Activated gamma-delta T cell treated with Interleukin-2 at 50 U/mL for 16 hours (primary cell): ENCODE data around the gene MSI1.

ENCODE experiments used
- DNase-seq: peaks from one replicate; pipeline ENCODE4 v3.0.0-alpha.2; 2020

MSI1 gene

GRCh38 chr12:120376934-120377572 is 8.1 kb upstream of the MSI1 start:
- DNase-seq = no peak

- DNase-seq = no peak
Observed at GRCh38 chr12:120376416-120376815, 7.5 kb upstream of the MSI1 start.

- no peak for DNase-seq
Observed at GRCh38 chr12:120376009-120376408, 7.0 kb upstream of the MSI1 start.

GRCh38 chr12:120373683-120374082 is 4.7 kb upstream of the MSI1 start:
- DNase-seq = no peak

GRCh38 chr12:120370343-120371243 is 1.6 kb upstream of the MSI1 start:
- DNase-seq = no peak

- no peak for DNase-seq
Observed at GRCh38 chr12:120369603-120370342, 809 bp upstream of the MSI1 start.

GRCh38 chr12:120367924-120368788 is 808 bp downstream of the MSI1 start:
- no peak for DNase-seq

GRCh38 chr12:120367233-120367923 is 1.6 kb downstream of the MSI1 start:
- no peak for DNase-seq

GRCh38 chr12:120366845-120367232 is 2.1 kb downstream of the MSI1 start:
- no peak for DNase-seq

- no peak for DNase-seq
Observed at GRCh38 chr12:120366341-120366705, 2.6 kb downstream of the MSI1 start.

- no peak for DNase-seq
Observed at GRCh38 chr12:120365675-120366340, 3.2 kb downstream of the MSI1 start.

- no peak for DNase-seq
Observed at GRCh38 chr12:120364487-120364886, 4.5 kb downstream of the MSI1 start.

GRCh38 chr12:120363274-120363855 is 5.6 kb downstream of the MSI1 start:
- DNase-seq = no peak

GRCh38 chr12:120362516-120363273 is 6.3 kb downstream of the MSI1 start:
- DNase-seq = no peak

- DNase-seq = no peak
Observed at GRCh38 chr12:120361506-120362208, 7.3 kb downstream of the MSI1 start.

- no peak for DNase-seq
Observed at GRCh38 chr12:120359128-120359527, 9.8 kb downstream of the MSI1 start.

GRCh38 chr12:120358412-120359100 is 10.4 kb downstream of the MSI1 start:
- no peak for DNase-seq

GRCh38 chr12:120357104-120357503 is 11.9 kb downstream of the MSI1 start:
- DNase-seq = no peak

- peak; percentile 73 for DNase-seq
Observed at GRCh38 chr12:120356567-120357030, 12.4 kb downstream of the MSI1 start.
